RWPE1 (cell line): Measurements from ENCODE around the gene RANBP9.

Source experiments
- CTCF ChIA-PET: fragments of 350-600 bp; sonication (Branson Sonifier 250); formaldehyde crosslinking; extraction: SDS; loops from one replicate; lab custom pipeline; 2021; lab: Yijun Ruan, JAX
- POLR2A ChIA-PET: fragments of 400-600 bp; formaldehyde crosslinking; extraction: SDS; loops from one replicate; lab custom pipeline; 2020; ENCODE audit warnings: antibody characterized with exemption; ENCODE audit not compliant: low non-redundant PET; lab: Yijun Ruan, JAX
- DNase-seq: peaks from one replicate; pipeline ENCODE4 v3.0.0; 2012; ENCODE audit warnings: low spot score
- H3K27ac ChIP-seq: fragments of 450-650 bp; 2 replicates; pipeline ENCODE4 v1.5.1; 2017
- TF ChIP-seq, protein P1 (sequence below): fragments of 450-650 bp; conservative IDR thresholded peaks from 2 replicates; pipeline ENCODE4 v1.5.1; 2017; ENCODE audit warnings: low read depth, mild to moderate bottlenecking

Gene RANBP9

DNA sequence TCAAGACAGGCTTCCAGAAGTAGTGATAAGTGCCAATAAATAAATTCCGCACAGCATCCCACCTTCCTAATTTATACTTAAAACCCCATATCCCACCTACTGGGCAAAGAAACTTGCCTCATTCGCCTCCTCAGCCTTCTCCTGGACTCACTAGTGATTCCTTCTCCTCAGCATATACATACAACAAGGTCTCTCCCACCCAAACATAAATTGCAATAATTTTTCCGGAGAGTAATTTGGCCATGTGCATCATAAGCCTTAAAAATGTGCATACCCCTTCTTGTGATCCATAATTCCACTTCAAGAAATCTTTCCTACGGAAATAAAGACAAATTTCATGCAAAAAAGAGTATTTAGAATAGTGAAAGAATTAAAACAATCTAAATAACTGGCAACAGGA, 26.8 kb downstream of the RANBP9 start:
- ChIA-PET POLR2A (no interaction called here), CTCF (interaction anchor here (0.6 to 1.0 kb wide), 3 partner anchors 16 to 1274 kb away, joined by 3 read pairs; no protein-coding TSS in a partner anchor)
- TF ChIP-seq, protein P1, sequence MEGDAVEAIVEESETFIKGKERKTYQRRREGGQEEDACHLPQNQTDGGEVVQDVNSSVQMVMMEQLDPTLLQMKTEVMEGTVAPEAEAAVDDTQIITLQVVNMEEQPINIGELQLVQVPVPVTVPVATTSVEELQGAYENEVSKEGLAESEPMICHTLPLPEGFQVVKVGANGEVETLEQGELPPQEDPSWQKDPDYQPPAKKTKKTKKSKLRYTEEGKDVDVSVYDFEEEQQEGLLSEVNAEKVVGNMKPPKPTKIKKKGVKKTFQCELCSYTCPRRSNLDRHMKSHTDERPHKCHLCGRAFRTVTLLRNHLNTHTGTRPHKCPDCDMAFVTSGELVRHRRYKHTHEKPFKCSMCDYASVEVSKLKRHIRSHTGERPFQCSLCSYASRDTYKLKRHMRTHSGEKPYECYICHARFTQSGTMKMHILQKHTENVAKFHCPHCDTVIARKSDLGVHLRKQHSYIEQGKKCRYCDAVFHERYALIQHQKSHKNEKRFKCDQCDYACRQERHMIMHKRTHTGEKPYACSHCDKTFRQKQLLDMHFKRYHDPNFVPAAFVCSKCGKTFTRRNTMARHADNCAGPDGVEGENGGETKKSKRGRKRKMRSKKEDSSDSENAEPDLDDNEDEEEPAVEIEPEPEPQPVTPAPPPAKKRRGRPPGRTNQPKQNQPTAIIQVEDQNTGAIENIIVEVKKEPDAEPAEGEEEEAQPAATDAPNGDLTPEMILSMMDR = no peak
- no peak overlapping the region for H3K27ac ChIP-seq
- no peak for DNase-seq

DNA sequence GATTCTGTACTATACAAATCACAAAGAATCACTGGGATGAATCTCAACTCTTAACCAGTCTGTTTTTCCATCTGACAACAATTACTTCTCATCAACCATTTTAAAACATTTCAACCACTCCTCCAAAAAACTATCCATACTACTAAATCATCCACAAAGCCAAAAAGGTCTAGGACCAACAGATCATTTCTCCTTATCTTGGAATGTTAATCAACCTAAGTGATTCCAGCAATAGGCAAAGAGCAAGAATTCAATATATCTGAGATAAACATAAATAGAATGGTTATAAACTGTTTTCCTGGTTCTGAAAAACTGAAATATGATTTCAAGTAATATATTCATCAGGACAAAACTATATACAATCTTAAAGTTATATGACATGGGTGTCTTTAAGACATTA, 28.6 kb downstream of the RANBP9 start:
- ChIA-PET CTCF (interaction anchor here (0.6 kb wide), 1 partner anchor 68 kb away, joined by 3 read pairs; no protein-coding TSS in a partner anchor), POLR2A (no interaction called here)
- no peak overlapping the region for H3K27ac ChIP-seq
- DNase-seq = no peak
- TF ChIP-seq, protein P1 = no peak

DNA sequence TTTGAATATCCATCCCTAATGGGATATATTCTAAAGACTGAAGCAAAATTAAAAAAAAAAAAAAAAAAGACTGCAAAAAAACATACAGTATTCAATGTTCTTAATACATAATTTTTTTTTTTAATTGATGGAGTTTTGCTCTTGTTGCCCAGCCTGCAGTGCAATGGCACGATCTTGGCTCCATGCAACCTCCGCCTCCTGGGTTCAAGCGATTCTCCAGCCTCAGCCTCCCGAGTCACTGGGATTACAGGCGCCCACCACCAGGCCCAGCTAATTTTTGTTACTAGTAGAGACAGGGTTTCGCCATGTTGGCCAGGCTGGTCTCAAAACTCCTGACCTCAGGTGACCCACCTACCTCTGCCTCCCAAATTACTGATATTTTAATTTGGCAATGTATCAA, 29.3 kb downstream of the RANBP9 start:
- DNase-seq = no peak
- TF ChIP-seq, protein P1 = no peak
- no peak overlapping the region for H3K27ac ChIP-seq
- ChIA-PET CTCF (interaction anchor here (0.6 kb wide), 1 partner anchor 68 kb away, joined by 3 read pairs; no protein-coding TSS in a partner anchor), POLR2A (no interaction called here)

DNA sequence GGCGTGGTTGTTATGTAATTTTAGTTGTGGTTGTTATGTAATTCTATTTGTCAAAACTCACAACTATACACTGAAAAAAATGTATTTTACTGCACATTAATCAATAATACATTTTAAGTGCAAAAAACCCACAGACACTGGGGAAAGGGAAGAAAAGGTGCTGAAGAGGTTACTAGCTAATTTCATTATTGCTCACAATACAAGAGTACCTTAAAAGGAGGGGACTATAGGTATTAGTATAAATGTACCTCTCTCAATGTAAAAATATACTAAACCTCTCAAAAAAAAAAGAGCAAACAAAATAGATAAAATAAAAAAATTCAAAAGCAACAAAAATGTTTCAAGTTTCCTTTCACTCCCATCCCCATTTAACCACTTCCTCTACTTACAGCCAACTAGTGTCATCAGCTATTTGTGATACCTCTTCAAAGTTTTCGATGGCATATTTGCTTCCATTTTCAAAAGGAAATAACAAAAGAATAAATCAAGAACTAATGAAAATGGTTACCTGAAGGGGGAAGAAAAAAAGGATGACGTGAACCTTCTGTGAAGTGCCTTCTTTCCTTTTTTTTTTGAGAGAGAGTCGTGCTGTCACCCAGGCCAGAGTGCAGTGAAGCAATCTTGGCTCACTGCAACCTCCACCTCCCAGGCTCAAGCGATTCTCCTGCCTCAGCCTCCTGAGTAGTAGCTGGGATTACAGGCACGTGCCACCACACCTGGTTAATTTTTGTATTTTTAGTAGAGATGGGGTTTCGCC, 30.2 kb downstream of the RANBP9 start:
- TF ChIP-seq, protein P1 = no peak
- ChIA-PET CTCF (interaction anchor here (0.7 kb wide), 1 partner anchor 89 kb away, joined by 6 read pairs; no protein-coding TSS in a partner anchor), POLR2A (no interaction called here)
- H3K27ac ChIP-seq = no peak overlapping the region
- DNase-seq = no peak

DNA sequence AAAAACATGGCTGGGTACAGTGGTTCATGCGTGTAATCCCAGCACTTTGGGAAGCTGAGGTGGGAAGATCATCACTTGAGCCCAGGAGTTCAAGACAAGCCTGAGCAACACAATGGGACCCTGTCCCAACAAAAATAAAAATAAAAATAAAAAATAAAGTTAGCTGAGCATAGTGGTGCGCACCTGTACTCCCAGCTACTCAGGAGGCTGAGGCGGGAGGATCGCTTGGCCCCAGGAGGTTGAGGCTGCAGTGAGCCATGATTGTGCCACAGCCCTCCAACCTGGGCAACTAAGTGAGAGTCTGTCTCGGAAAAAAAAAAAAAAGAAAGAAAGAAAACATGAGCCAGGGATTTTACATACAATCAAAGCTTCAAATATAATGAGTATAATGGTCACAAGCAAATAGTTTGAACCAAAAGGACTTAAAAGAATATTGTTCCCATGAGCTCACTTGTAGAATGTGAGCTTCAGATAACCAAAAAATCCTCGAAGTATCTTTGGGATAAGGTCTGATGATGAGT, 31.1 kb downstream of the RANBP9 start:
- TF ChIP-seq, protein P1 = no peak
- no peak for DNase-seq
- CTCF ChIA-PET = no interaction called here
- POLR2A ChIA-PET = no interaction called here
- no peak overlapping the region for H3K27ac ChIP-seq

DNA sequence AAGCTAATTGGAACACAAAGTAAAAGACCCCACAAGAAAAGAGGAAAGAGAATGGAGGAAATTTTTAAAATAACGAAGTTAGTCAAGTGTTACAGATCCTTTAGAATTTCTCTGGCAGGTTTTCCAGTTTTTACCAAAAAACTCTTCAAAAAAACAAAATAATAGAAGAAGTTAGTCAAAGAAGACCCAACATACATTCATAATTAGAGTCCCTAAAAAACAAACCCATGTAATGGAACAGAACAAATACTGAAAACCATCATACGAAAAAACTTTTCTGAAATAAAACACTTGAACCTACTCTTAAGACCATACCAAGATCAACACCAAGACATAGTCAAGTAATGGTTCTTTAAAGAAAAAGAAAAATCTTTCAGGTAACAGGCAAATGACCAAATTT, 31.6 kb downstream of the RANBP9 start:
- H3K27ac ChIP-seq = no peak overlapping the region
- DNase-seq = no peak
- ChIA-PET CTCF (no interaction called here), POLR2A (no interaction called here)
- TF ChIP-seq, protein P1 = no peak
